NCI-H2227 (cell line): ENCODE data around the gene MISP3.

Source experiments
- DNase-seq: peaks from one replicate; lab custom pipeline; 2025; ENCODE audit not compliant: unreplicated experiment; lab: John Stamatoyannopoulos, UW

The MISP3 gene

GRCh38 chr19:14078411-14078810 is 5.8 kb downstream of the MISP3 start:
- DNase-seq: no peak

DNA sequence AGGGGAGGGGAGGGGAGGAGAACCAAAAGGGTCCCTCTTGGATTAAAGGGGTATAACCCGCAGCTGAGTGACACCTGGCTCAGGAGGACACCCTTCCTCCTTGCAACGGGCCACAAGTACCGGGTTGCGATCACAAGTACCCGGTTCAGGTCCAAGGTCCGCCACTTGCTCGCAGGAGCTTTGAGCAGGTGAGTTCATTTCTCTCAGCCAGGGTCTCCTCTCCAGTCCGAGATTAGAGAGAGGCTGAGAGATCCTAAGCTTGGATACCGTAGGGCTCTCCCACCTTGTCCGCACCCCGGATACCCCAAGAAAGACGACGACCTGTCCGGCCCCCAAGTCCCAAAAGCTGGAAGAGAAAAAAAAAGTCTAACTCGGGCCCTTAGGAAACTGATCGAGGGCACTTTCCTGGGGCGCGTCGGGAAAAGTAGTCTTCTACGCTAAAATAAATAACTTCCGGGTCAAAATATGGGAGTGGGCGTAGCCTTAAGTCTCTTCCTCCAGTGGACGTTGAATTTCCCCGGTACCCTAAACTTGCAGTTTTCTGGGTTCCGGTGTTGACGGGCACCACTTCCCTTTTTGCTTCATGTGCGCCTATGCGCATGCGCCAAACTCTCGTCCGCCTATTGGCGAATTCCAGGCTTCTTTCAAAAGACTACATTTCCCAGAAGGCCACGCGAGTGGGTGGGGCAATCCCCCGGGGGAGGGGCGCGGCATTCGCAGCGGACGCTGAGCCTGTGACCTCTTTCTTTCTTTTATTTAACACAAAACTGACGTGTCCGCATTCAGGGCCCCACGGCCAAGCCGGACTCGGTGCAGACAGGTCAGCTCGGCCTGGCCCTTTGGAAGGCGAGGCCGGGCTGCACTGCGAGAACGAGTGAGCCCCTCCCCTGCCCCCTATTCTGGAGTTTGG is 8.6 kb downstream of the MISP3 start:
- DNase-seq: peak; percentile 98

DNA sequence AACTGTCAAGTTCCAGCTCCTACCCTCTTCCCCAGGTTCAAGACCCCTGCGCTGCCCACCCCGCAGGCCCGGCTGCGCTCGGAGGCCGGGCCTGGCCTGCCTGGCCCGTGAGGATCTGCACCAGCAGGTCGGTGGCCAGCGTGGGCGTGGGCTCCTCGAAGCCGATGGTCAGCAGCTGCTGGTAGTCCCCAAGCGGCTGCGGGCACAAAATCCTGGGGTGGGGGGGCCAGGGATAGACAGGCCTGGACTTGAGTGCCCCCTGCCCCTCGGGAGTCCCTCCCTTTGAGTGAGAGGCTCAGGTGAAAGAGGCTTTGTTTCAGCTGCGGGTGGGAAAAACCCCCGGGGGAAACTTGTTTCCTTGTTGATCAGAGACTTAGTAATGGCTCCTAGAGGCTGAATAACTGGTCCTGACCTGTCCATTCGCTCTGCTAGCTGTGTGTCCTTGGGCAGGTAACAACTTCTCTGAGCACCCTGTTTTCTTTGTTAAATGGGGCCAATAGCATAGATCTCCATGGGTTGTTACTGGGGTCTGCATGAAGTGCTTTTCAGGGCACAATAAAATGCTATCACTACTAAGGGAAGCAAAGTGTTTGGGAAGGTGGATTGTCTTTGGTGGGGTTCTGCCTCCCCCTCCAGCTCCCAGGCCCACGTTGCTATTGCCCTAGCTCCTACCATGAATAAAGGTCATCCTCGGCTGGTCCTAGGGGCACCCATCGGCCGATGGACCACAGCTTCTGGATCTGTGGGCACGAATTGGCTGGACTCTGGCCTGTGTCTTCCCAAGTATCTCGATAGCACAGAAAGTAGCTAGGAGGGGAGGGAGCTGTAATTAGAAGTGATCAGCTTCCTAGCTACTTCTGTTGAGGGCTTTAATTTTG is 9.4 kb downstream of the MISP3 start:
- DNase-seq: peak; percentile 29

DNA sequence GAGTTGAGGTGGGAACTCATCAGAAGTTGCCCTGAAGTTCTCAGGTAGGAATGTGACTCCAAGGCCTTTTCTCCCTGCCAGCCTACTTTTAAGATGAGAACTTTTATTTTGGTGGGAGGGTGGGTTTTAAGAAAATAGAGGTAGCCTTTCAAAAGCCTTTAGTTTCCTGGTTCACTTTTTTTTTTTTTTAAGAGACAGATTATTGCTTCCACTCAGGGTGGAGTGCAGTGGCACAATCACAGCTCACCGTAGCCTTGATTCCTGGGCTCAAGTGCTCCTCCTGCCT is 10.0 kb downstream of the MISP3 start:
- DNase-seq: no peak

GRCh38 chr19:14085309-14085995 is 12.9 kb downstream of the MISP3 start, which contains the start of gene C19orf67:
Gene C19orf67, minus strand, starts transcription at chr19:14085783. Its CDS starts 156 bp downstream, at chr19:14085627.
- DNase-seq: no peak

GRCh38 chr19:14086098-14086497 is 13.5 kb downstream of the MISP3 start:
- DNase-seq: no peak

GRCh38 chr19:14088634-14089411 is 16.2 kb downstream of the MISP3 start:
- DNase-seq: no peak

GRCh38 chr19:14089412-14089661 is 16.8 kb downstream of the MISP3 start:
- DNase-seq: peak; percentile 36

GRCh38 chr19:14089662-14090508 is 17.3 kb downstream of the MISP3 start:
- peak; percentile 68 for DNase-seq

DNA sequence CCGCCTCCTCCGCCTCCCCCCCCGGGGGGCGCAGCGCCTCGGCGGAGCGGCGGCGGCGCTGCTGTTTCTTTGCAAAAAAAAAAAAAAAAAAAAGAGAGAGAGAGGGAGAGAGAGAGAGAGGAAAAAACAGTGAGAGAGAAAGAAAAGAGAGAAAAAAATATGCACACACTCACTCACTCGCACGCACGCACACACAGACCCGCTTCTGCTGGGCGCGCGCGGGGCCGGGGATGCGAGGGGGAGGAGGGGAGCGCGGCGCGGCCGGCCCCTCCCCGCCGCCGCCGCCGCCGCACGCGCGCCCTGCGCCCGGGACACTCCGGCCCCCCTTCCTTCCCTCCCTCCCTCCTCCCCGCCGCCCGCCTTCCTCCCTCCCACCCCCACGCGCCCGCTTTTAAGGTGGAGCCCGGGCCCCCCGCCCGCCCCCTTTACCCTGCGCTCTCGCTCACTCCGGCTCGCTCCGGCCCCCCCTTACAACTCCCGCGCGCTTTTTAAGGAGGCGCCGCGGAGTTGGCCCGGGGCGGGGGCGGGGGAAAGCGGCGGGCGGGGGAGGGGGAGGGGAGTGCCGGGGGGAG is 18.0 kb downstream of the MISP3 start, which contains the start of gene SAMD1:
TSS of gene SAMD1 (minus strand) at position 243 of the 572 bp plus-strand sequence.
- DNase-seq: peak; percentile 89

GRCh38 chr19:14091081-14091812 is 18.7 kb downstream of the MISP3 start:
- peak; percentile 69 for DNase-seq

GRCh38 chr19:14091813-14092462 is 19.4 kb downstream of the MISP3 start:
- peak; percentile 46 for DNase-seq

DNA sequence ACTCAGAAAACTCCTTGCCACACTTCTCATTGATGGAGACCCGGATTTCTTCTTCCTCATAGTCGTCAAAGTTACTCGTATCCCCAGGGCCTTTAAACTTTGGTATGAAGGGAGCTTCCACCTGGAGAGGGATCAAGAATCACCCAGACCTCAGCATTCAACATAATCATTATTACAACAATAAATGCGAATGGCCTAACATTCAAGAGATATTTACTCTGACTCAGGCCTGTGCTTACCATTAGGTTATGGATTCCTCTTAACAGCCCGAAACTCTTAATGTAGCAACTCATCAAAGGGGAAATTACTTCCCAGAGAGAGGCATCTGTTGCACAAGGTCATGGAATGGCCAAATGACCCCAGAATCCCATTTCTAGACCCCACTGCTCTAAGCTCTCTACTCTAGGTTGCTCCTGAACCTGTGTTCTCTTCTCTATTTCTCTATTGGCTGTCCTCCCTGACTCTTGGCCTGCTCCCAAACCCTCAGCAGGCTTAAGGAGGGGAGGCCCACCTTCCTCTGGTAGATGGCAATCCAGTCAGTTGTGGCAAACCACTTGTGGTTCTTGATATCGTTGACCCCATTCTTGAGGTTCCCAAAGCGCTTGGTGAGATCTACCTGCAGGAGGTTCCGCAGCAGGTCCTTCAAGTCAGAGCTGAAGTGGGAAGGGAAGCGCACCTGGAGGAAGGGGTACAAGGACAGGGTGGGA is 20.7 kb downstream of the MISP3 start:
- DNase-seq: no peak

DNA sequence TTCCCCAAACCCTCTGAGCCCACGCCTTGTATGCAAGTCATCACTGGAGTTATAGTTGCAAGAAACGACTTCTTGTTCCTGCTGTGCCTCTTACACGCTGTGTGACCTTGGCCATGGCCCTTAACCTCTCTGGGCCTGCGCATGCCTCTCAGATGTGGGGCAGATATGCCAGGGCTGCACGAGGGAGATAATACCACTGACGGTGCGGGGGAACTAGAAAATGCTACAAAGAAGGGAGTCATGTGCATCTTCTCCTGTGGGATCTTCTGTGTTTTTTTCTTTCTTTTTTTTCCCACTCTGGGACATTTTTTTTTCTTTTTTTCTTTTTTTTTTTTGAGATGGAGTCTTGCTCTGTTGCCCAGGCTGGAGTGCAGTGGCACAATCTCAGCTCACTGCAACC is 22.3 kb downstream of the MISP3 start:
- no peak for DNase-seq

- no peak for DNase-seq
Observed at GRCh38 chr19:14096272-14096992, 23.8 kb downstream of the MISP3 start.

DNA sequence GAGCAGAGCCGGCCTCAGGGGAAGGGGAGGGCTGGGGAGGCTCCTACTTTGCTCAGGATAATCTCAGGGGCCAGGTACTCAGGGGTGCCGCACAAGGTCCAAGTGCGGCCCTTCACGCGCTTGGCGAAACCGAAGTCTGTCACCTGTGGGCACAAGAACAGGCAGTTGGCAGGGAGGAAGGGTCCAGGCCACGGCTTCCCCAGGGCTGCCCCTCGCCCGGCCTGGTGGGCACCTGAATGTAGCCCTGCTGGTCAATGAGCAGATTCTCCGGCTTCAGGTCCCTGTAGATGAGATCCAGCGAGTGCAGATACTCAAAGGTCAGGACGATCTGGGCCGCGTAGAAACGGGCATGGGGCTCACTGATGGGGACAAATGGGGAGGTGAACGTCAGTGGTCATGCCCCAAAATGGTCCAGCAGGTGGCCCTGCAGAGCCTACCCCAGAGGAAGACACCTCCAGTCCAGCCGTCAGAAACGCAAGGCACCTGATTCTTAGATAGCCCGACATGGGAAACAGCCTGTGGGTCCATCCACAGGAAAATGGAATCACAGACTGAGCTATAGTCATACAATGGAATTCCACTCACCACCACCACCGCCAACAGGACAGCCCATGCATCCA is 25.1 kb downstream of the MISP3 start:
- DNase-seq: no peak
